ENCODE measurements around the gene ARL6IP4. TPM values are rescaled to one million over a fixed set of nuclear protein-coding genes. Genes with fewer than 3 reads are reported as not detected.

ARL6IP4 gene
- total RNA-seq, 4 donors from 2014 or later: 197 to 338 (median 251) TPM

DNA sequence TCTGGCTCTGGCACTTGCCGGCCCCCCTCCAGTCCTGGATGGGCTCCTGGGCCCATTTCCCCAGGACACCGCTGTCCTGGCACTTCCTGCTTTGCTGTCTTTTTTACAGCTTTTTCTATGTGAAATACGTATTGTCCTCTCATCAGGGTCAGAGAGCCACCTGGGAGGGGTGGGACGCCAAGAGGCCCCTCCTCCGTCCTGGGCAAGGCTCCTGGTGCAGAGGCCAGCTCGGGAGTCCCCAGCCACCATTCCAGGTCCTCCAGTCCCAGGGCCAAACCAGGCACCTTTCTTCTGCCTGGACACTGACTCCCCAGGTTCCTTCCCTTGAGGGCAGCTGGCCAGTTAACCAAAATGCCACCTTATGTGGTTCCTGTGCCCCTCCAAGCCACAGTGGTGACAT is 22.8 kb downstream of the ARL6IP4 start:
- peaks cover 0 to 69% (median 0%) of the 10 kb centered on the region in 3 donors for H3K36me3 ChIP-seq
- WGBS, 2 donors: 80 to 83% methylated on average over 6 of the region's 6 CpGs

DNA sequence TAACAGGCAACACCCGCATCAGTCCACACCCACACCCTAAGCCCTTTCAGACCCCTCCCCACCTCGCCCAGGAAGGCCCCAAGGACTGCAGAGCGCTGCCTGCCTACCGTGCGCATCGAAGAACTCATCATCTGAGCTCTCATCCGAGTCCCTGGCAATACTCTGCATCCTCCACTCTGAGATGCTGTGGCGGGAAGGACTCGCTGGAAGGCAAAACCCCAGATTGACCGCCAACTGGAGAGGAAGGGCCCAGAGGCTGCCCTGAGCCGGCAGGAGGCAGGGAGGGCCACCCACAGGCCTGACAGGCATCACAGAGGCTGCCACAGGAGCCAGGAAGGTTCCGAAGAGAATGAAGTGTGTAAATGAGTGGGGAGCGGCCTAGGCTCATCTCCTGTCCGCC is 23.8 kb downstream of the ARL6IP4 start:
- Histone ChIP-seq H3K36me3 (peaks cover 0 to 75% (median 0%) of the 10 kb centered on the region in 3 donors), H3K9me3 (no peaks in the 10 kb centered on the region), H3K27ac (no peak overlapping the region), H3K27me3 (no peaks in the 10 kb centered on the region), H3K4me3 (no peak overlapping the region), H3K4me1 (no peaks in the 10 kb centered on the region)
- TF ChIP-seq EP300 (IDR thresholded peaks at IDR 0.05) (no peak), POLR2A (IDR thresholded peaks at IDR 0.05) (no peak)
- TF ChIP-seq, protein P1, sequence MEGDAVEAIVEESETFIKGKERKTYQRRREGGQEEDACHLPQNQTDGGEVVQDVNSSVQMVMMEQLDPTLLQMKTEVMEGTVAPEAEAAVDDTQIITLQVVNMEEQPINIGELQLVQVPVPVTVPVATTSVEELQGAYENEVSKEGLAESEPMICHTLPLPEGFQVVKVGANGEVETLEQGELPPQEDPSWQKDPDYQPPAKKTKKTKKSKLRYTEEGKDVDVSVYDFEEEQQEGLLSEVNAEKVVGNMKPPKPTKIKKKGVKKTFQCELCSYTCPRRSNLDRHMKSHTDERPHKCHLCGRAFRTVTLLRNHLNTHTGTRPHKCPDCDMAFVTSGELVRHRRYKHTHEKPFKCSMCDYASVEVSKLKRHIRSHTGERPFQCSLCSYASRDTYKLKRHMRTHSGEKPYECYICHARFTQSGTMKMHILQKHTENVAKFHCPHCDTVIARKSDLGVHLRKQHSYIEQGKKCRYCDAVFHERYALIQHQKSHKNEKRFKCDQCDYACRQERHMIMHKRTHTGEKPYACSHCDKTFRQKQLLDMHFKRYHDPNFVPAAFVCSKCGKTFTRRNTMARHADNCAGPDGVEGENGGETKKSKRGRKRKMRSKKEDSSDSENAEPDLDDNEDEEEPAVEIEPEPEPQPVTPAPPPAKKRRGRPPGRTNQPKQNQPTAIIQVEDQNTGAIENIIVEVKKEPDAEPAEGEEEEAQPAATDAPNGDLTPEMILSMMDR (IDR thresholded peaks at IDR 0.05): no peak
- WGBS, 2 donors: 83 to 88% methylated on average over 10 to 14 of the region's 14 CpGs
- no peak for DNase-seq (ENCODE audit: low spot score in 2 of 2)

More for the DNA sequence above, 22.8 kb downstream of the ARL6IP4 start:
- H3K27ac ChIP-seq: no peak overlapping the region
- no peaks in the 10 kb centered on the region for H3K27me3 ChIP-seq
- H3K4me1 ChIP-seq: no peaks in the 10 kb centered on the region
- no peaks in the 10 kb centered on the region for H3K9me3 ChIP-seq
- no peak for DNase-seq (ENCODE audit: low spot score in 2 of 2)
- TF ChIP-seq EP300 (IDR thresholded peaks at IDR 0.05) (no peak), POLR2A (IDR thresholded peaks at IDR 0.05) (no peak)
- TF ChIP-seq, protein P1 (IDR thresholded peaks at IDR 0.05): no peak
- H3K4me3 ChIP-seq: no peak overlapping the region

DNA sequence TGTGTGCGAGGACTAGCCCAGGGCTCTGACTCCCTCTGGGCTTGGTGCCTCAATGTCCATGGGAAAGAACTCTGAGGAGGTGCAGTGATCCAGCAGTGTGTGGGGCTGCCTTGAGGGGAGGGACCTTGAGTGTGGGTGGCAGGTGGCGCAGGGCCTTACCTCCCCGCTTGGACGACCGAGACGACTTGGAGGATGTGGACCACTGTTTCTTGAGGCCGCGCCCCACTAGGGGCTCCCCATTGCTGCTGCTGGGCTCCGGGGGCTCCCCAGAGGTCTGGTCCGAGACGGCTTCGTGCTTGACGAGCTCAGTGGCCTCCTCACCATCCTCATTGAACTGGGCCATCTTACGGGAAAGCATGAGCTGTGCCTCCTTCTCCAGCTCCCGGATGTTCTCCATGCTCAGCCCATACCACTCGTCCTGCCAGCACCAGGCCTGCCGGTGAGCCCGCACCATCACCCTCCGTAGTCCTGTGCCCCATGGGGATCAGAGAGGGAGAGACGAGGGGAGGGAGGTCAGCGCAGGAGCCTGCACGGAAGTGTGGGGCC is 24.7 kb downstream of the ARL6IP4 start:
- DNase-seq (ENCODE audit: low spot score in 2 of 2): no peak
- H3K9me3 ChIP-seq: no peaks in the 10 kb centered on the region
- peaks cover 0 to 75% (median 0%) of the 10 kb centered on the region in 3 donors for H3K36me3 ChIP-seq
- H3K4me3 ChIP-seq: no peak overlapping the region
- H3K27ac ChIP-seq: no peak overlapping the region
- 89 to 92% methylated on average over 21 to 22 of the region's 22 CpGs for WGBS, 2 donors
- H3K4me1 ChIP-seq: no peaks in the 10 kb centered on the region
- TF ChIP-seq POLR2A (IDR thresholded peaks at IDR 0.05) (no peak), EP300 (IDR thresholded peaks at IDR 0.05) (no peak)
- TF ChIP-seq, protein P1 (IDR thresholded peaks at IDR 0.05): no peak
- H3K27me3 ChIP-seq: no peaks in the 10 kb centered on the region

DNA sequence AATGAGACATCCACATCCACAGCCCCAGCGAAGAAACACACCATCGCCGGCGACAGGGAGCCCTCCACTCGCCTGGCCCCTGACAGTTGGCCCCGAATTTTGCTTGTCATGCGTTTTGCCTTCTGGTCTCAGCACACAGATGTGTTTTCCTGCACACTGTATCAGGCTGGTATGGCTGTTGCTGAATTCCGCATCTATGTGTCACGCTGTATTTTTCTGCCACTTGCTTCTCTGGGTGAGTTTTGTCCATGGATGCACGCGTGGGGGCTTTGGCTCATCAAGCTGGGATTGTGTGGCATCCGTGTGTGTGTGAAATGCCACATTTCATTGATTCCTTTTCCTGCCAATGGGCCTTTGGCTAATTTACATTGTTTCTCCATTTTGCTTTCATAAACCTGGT is 26.5 kb downstream of the ARL6IP4 start:
- Histone ChIP-seq H3K4me3 (no peak overlapping the region), H3K27me3 (no peaks in the 10 kb centered on the region), H3K9me3 (no peaks in the 10 kb centered on the region), H3K27ac (no peak overlapping the region), H3K36me3 (peaks cover 0 to 74% (median 0%) of the 10 kb centered on the region in 3 donors), H3K4me1 (no peaks in the 10 kb centered on the region)
- 81% methylated on average over 12 of the region's 12 CpGs for WGBS, 2 donors
- TF ChIP-seq, protein P1 (IDR thresholded peaks at IDR 0.05): no peak
- TF ChIP-seq EP300 (IDR thresholded peaks at IDR 0.05): no peak
- TF ChIP-seq POLR2A (IDR thresholded peaks at IDR 0.05): no peak
- no peak for DNase-seq (ENCODE audit: low spot score in 2 of 2)

DNA sequence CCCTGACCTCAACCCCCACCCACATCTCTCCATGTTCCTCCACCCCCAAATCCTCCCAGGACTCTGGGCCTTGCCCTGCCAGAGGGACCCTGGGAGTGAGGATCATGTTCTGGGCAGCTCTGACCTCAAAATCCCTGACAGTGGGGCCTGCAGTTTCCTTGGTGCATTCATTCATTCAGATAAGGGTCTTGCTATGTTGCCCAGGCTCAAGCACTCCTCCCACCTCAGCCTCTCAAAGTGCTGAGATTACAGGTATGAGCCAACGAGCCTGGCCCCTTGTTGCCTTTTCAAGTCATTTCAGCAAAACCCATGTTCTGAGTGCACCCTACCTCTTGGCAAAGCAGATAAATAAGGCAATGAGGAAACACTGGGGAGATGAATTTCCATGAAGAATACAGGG is 29.6 kb downstream of the ARL6IP4 start:
- Histone ChIP-seq H3K4me3 (no peak overlapping the region), H3K4me1 (no peaks in the 10 kb centered on the region), H3K9me3 (no peaks in the 10 kb centered on the region), H3K27ac (no peak overlapping the region), H3K27me3 (no peaks in the 10 kb centered on the region), H3K36me3 (peaks cover 0 to 73% (median 4%) of the 10 kb centered on the region in 3 donors)
- TF ChIP-seq POLR2A (IDR thresholded peaks at IDR 0.05): no peak
- no peak for TF ChIP-seq EP300 (IDR thresholded peaks at IDR 0.05)
- TF ChIP-seq, protein P1 (IDR thresholded peaks at IDR 0.05): no peak
- no peak for DNase-seq (ENCODE audit: low spot score in 2 of 2)
- 83 to 92% methylated on average over 1 of the region's 1 CpG for WGBS, 2 donors
